ENCODE measurements around the gene YBEY.

DNA sequence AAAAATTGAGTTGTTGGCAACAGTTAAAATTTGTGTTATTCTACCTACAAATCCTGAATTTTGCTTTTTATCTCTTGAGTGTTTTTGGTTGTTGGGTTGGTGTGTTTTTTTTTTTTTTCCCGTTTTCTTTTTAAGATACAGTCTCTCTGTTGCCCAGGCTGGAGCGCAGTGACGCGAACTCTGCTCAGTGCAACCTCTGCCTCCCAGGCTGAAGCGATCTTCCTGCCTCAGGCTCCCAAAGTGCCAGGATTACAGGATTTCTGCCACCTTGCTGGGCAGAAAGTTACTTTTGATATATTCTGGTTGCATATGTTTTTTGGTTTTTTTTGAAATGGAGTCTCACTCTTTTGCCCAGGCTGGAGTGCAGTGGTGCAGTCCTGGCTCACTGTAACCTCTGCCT is 42.0 kb downstream of the YBEY start:
- TF ChIP-seq, protein P1, sequence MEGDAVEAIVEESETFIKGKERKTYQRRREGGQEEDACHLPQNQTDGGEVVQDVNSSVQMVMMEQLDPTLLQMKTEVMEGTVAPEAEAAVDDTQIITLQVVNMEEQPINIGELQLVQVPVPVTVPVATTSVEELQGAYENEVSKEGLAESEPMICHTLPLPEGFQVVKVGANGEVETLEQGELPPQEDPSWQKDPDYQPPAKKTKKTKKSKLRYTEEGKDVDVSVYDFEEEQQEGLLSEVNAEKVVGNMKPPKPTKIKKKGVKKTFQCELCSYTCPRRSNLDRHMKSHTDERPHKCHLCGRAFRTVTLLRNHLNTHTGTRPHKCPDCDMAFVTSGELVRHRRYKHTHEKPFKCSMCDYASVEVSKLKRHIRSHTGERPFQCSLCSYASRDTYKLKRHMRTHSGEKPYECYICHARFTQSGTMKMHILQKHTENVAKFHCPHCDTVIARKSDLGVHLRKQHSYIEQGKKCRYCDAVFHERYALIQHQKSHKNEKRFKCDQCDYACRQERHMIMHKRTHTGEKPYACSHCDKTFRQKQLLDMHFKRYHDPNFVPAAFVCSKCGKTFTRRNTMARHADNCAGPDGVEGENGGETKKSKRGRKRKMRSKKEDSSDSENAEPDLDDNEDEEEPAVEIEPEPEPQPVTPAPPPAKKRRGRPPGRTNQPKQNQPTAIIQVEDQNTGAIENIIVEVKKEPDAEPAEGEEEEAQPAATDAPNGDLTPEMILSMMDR (IDR thresholded peaks at IDR 0.05) = no peak
- TF ChIP-seq CHD2 (IDR thresholded peaks at IDR 0.05; ENCODE audit: low read length, partially characterized antibody) = no peak
